CD4-positive, alpha-beta T cell treated with Interleukin-15 for 4 hours (primary cell): Measurements from ENCODE around the gene CORIN.
"Not testable (repeated sequence)": the region's sequence is repeated elsewhere in the genome, so short reads cannot be mapped to it uniquely, and the experiment has no call there.

Experiments
- DNase-seq: peaks from one replicate; pipeline ENCODE4 v3.0.0-alpha.2; 2020; ENCODE audit warnings: low spot score

CORIN gene

DNA sequence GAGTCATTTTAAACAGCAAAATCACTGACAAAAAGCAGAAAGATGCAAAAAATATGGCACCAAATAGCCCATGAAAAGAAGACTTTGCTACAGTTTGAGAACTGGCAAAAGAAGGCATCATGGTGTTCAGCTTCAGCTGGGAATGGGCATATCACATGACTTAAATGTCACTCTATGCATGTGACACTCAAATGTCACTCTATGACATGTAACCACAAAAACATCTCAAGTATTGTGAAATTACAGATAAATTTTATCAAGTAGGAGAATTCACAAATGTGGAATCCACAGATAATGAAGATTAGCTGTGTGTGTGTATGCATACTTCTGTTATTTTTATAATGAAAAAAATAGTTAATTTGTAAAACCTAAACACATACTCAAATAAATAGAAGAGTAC lies 270.9 kb downstream of the CORIN start:
- DNase-seq: no peak

DNA sequence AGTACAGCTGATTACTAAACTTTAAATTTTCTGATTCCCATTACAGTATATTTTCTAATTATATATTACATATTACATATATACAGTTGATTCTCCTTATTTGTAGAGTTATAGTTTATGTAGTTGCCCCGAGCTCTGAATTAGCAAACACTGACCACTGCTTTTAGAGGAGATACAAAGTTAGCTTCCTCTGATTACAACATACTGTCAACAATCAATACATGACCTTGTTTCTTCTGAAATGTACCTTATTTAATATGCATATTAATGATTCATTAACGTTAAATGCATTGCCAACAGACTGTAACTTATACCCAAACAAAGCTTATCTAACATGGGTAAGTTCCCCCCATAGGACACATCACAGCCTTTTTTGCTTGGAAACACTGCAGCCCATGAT lies 271.3 kb downstream of the CORIN start:
- DNase-seq: no peak

- no peak for DNase-seq
These were observed 275.6 kb downstream of the CORIN start for GRCh38 chr4:47562297-47562696.

GRCh38 chr4:47561331-47561730 lies 276.5 kb downstream of the CORIN start:
- DNase-seq: no peak

- no peak for DNase-seq
These were observed 277.2 kb downstream of the CORIN start for GRCh38 chr4:47560682-47561081.

DNA sequence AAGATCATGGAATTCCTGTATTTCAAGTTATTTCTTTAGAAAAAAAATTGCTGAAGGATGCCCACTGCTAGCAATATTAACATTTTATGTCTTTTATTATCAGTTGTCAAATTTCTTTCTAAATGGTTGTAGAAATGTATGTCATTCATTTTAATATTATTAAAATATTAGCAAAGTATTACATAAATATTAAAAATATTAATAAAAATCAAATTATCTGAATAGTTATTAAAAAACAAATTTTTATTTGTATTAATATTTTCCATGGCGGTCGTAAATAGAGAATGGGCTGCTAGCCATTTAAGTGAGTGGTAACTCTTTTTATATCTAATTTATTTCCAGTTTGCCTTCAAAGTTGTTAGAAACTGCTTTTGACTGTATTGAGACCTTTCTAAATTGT lies 280.6 kb downstream of the CORIN start:
- DNase-seq: no peak

DNA sequence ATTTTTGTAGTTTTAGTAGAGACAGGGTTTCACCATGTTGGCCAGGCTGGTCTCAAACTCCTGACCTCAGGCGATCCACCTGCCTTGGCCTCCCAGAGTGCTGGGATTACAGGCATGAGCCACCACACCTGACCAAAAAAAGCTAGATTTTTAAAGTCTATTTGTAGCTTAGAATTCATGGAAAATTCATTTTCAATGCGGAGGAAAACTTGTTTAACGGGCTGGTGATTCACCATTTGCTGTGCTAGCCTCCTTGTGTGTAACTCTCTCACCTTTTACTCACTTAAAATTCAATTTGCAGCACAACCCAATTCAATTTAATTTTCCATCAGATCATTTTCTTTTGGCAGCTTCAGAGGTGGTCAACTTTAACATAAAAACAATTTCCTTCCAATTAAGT lies 281.9 kb downstream of the CORIN start:
- not testable (repeated sequence) for DNase-seq

DNA sequence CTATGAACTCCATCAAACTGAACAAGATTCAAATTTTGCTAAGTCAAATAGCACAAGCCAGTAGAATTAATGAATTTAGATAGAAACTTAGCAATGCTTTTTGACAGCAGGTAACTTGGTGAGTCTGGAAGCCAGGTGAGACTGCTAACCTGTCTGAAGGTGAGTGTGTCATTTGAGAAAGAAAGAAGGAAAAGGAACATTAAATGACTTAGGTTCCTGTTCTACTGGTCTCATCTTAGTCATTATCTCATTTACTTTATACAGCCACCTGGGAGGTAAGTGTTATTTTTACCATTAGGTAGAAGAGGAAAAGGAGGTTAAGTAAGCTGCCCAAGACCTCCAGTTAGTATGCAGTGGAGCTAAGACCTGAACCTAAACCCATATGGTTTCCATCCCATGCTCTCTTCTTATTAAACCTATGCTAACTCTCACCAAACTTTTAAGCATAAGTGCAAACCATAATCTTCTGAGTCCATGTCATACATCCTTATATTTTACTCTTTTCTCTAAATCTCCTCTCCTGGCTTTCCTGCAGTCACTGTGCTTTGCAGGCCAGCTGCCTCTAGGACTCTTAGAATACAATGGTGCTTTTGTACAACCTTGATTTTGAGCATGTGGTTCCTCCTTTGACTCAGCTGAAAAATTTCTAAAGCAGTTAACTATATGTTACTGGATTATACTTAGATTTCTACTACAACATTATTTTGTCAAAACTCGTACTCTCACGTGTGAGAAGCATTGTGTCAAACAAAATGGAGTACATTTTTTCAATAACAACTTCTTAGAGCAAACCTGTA lies 284.3 kb downstream of the CORIN start:
- DNase-seq: no peak

DNA sequence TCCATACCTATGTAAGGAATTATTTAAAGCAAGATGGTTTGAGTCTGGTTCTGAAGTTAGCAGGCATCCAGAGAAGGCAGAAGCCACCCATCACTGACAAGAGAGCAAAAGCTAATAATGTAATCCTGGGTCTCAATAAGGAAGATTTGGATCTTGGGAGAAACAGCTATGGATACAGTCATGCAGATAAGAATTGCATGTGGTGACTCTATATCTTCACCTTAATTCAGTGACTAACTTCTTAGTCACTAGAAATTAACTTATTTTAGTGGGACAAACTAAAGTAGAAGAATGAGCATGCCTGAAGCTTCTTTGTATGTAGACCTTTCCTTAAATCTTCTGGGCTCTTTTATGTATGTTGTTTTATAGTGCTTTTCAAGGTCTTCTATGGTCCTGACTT lies 286.2 kb downstream of the CORIN start:
- DNase-seq: no peak

GRCh38 chr4:47550899-47551548 lies 286.8 kb downstream of the CORIN start:
- DNase-seq: no peak

GRCh38 chr4:47550357-47550756 lies 287.5 kb downstream of the CORIN start:
- not testable (repeated sequence) for DNase-seq
